Colon (tissue), 2 donors: ENCODE data around the gene STAG1.
"Not testable (repeated sequence)": the region's sequence is repeated elsewhere in the genome, so short reads cannot be mapped to it uniquely, and the experiment has no call there.

Experiments
- FAIRE-seq: peaks from 2 replicates; lab custom pipeline; 2012; peaks lifted over from hg19 to GRCh38; lab: Jason Lieb, UNC
- donor health status: control.
- donor health status: control.

The STAG1 gene

DNA sequence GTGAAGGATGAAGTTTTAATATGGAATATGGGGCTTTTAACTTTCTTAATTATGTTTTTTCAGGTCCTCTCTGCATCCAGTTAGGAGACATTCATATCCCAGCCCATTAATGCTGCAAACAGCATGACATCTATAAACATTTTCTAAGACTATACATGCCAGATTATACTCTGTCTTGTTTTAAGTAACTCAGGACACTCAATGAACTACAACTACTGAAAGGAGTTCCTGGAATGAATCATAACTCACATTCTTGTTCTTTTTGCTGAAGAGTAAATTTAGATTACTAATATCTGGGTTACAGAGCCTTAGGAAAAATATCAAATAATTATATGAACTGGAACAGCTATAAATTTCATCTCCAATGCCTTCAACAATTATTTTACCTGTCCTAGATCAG is 167.4 kb downstream of the STAG1 start:
- no peak for FAIRE-seq

- FAIRE-seq = no peak
These were observed 168.4 kb downstream of the STAG1 start for GRCh38 chr3:136583823-136584222.

GRCh38 chr3:136577791-136578190 is 174.4 kb downstream of the STAG1 start:
- no peak for FAIRE-seq

- no peak for FAIRE-seq
These were observed 175.7 kb downstream of the STAG1 start for GRCh38 chr3:136576279-136577009.

GRCh38 chr3:136567599-136568188 is 184.5 kb downstream of the STAG1 start:
- no peak for FAIRE-seq

DNA sequence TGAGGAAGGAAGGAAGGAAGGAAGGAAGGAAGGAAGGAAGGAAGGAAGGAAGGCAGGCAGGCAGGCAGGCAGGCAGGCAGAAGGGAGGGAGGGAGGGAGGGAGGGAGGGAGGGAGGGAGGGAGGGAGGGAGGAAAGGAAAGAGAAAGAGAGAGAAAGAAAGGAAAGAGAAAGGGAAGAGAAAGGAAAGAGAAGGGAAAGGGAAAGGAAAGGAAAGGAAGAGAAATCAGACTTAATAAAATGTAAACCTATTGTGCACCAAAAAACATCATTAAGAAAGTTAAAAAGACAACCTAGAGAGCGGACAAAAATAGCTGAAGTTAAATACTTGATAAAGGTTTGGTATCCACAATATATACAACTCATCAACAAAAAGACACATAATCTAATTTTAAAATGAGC is 187.2 kb downstream of the STAG1 start:
- not testable (repeated sequence) for FAIRE-seq

- FAIRE-seq = no peak
These were observed 190.2 kb downstream of the STAG1 start for GRCh38 chr3:136562026-136562425.

DNA sequence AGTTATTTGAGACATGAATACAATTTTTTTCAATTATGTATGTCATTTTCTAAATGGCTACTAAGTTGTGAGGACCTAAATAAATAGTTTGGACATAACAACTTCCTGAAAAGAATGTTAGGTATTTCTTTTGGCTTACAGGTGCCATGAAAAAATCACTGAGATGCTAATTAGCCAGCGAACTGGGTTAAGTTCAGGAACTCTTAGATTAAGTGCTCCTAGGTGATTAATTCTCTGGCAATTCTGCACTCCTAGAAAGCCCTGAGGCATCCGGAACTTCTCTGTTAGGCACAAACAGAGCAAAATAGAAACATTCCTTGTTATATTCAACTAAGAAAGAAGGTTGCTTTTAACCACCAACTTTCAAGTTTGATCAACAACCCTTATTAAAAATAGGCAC is 192.3 kb downstream of the STAG1 start:
- no peak for FAIRE-seq

DNA sequence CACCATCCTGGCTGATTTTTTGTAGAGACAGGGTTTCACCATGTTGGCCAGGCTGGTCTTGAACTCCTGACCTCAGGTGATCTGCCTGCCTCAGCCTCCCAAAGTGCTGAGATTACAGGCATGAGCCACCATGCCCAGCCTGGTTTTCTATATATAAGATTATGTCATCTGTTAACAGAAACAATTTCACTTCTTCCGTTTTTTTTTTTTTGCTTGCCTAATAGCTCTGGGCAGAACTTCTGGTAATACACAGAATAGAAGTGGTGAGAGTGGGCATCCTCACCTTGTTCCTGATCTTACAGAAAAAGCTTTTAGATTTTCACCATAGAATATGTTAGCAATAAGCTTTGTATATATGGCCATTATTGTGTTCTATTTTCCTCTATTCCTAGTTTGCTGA is 202.7 kb downstream of the STAG1 start:
- not testable (repeated sequence) for FAIRE-seq

DNA sequence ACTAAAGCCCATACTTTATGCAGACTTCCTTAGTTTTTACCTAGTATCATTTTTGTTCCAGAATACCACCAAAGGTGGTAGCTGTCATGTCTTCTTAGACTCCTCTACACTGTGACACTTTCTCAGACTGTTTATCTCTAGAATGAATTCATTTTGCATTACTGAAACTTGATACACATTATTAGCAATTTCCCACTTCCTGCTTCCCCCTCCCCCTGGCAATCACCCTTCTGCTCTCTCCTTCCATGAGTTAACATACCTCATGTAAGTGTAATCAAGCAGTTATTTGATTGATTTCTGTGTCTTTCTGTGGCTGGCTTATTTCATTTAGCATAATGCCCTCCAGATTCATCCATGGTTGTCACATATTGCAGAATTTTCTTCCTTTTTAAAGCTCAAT is 204.9 kb downstream of the STAG1 start:
- no peak for FAIRE-seq

DNA sequence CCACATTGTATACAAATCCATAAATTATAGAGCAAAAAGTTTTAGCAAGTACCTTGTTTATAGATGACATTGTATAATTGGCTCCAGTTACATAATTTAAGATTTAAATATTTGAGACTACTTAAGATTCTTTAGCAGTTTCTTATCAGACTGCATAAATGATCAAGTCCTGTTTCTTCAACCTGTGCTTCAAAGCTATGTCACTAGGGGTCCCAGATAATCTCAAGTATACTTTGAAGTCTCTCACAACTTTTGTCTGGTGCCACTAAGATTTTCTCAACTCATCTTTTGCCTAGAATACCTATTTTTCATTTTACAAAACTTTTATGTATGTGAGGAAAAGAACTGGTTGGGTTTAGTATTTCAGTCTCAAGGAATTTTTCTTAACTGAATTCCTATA is 205.5 kb downstream of the STAG1 start:
- no peak for FAIRE-seq

GRCh38 chr3:136545664-136546268 is 206.4 kb downstream of the STAG1 start:
- FAIRE-seq = no peak

GRCh38 chr3:136544532-136544931 is 207.6 kb downstream of the STAG1 start:
- no peak for FAIRE-seq

DNA sequence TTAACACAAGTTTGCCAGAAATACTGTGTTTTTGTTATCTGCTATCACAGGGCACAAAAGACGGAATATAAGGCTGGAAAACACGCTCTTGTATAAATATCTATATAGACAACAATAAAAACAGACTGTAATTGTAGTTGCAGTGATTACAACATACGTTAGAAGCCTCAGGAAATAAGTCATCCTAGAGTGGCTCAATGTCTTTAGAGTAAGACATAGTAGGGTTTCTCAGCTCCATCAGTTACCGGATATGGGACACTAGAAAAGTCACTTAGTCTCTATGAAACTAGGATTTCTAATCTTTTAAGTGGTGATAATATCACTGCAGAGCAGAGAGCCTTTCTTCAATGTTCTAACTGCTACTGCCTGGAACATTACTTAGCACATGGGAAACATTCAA is 208.8 kb downstream of the STAG1 start:
- FAIRE-seq = no peak

DNA sequence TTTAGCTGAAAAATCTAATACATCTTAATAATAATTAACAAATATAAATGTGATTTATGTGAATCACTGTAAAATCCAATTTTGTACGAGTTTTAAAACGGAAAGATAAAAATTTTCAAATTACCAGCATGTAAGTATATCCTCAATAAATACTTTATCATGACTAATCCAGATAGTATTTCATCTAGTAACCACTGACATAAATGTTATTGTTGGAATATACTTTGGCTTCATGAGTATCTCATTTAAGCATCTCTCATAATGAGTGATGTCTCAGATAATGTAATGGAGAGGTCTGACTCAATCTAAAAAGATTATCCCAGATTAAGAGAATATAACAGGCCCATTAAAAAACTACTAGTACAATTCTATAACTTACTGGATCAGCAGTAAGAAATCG is 216.3 kb downstream of the STAG1 start:
- peak; percentile 84 for FAIRE-seq

DNA sequence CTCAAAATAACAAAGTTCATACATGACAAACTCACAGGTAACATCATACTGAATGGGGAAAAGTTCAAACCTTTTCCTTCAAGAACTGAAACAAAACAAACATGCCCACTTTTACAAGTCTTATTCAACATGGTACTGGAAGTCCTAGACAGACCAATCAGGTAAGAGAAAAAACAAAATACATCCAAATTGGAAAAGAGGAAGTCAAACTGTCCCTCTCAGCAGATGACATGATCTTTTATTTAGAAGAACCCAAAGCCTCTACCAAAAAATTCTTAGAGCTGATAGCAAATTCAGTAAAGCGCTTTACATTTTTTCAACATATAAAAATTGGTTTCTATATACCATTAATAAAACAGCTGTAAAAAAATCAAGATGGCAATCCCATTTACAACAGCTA is 219.4 kb downstream of the STAG1 start:
- FAIRE-seq = no peak

DNA sequence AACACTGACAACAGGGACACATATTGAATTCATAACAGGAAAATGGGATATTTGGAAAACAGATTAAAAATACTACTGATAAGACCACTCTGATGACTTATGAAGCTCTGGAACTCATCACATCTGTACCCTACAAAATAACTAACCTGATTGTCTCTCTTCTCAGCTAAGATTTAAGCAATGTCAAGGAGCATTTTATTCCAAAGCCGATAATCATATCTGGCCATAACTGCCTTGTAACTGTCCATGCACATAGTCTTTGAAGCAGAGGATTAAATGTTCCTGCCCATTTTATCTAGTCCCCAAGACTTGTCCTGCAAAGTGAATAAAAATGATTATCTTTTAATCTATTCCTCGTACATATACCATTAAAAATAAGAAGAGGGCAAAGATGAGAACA is 234.1 kb downstream of the STAG1 start:
- FAIRE-seq = no peak

DNA sequence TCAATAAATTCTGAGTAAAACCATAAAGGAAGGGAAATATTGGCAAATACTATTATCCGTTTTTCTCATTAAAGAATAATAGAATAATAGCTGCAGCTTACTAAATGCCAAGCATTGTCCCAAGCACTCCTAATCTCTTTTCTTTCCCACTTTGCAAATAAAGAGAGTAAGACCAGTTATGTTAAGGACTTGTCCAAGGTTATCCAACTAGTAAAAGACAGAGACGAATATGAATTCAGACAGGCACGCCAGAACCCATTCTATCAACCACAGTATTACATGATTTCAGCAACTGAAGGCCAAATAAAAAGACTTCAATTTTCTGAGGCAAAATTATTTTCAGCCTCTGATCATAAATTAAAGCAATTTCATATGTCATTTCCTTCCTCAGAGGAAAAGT is 235.5 kb downstream of the STAG1 start:
- no peak for FAIRE-seq

- FAIRE-seq = no peak
These were observed 236.1 kb downstream of the STAG1 start for GRCh38 chr3:136516095-136516494.

- FAIRE-seq = not testable (repeated sequence)
These were observed 237.6 kb downstream of the STAG1 start for GRCh38 chr3:136514533-136514932.

DNA sequence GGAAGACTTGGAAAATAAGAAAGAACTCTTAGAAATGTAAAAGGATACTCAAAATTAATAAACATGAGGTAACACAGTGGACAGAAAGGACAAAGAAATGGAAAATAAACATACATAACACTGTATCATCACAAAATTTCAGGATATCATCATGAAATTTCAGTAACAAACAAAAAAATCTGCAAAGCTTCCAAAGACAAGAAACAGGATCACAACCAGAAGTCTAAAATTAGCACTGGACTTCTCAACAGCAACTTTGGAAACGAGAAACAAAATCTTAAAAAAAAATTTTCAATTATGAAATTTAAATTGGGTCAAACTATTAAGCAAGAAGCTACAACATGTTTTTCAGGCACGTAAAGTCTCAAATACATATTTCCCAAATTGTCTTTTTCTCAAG is 238.8 kb downstream of the STAG1 start:
- no peak for FAIRE-seq

DNA sequence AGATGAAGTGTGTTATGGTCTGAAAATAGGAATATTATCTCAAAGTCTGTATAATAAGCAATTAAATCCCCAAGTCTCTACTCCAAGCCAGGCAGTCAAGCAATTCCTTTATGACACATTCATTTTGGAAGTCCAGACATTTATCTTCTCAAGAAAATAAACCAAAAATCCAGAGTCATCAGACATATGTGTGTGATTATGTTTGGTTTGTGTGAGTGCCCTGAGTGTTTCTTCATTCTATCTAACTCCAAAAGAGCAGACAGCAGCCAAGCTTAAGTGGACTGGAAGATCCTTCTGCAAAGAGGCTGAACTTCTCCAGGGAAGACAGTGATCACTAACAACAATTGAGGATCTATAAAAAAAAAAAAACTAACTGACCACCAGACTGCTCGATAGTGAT is 239.8 kb downstream of the STAG1 start:
- FAIRE-seq = no peak

DNA sequence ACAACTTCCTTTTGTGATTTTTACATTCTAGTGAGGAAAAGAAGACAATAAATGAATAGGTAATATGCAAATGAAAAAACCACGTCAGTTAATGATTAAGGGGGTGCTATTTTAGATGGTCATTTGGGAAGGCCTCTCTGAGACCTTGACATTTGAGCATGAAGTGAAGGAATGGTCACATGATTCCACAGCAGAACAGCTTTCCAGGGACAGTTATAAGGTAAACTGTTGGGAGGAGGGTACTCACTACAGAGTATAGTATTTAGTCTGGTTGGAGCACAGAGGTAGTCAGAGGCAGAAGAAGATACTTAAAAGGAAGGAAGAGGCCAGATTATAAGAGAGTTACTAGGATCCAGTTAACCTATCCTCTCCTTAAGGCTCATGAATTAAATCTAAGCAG is 246.5 kb downstream of the STAG1 start:
- no peak for FAIRE-seq

GRCh38 chr3:136503056-136503455 is 249.1 kb downstream of the STAG1 start:
- no peak for FAIRE-seq
